Astrocyte (in vitro differentiated cells and primary cell): Measurements from ENCODE around the gene ADAM22. TPM values are rescaled to one million over a fixed set of nuclear protein-coding genes. Genes with fewer than 3 reads are reported as not detected.

Experiments
- DNase-seq: peaks from one replicate; pipeline ENCODE4 v3.0.0-alpha.2; 2010; ENCODE audit warnings: low read depth
- FAIRE-seq: peaks from 2 replicates; lab custom pipeline; 2011; peaks lifted over from hg19 to GRCh38; lab: Jason Lieb, UNC
- H2AFZ ChIP-seq: 2 replicates; pipeline ENCODE4 v1.6.0; 2012; ENCODE audit warnings: low read depth, low read length, inconsistent platforms
- H3K27ac ChIP-seq: 2 replicates; pipeline ENCODE4 v1.5.1; 2011; ENCODE audit warnings: low read depth, low read length, inconsistent platforms
- H3K27me3 ChIP-seq: 2 replicates; pipeline ENCODE4 v1.6.0; 2011; ENCODE audit warnings: low read length, inconsistent platforms; ENCODE audit not compliant: insufficient read depth
- H3K36me3 ChIP-seq: 2 replicates; pipeline ENCODE4 v1.5.1; 2011; ENCODE audit warnings: low read length, inconsistent platforms; ENCODE audit not compliant: insufficient read depth
- H3K4me1 ChIP-seq: 2 replicates; pipeline ENCODE4 v1.5.1; 2011; ENCODE audit warnings: low read length, inconsistent platforms; ENCODE audit not compliant: insufficient read depth
- H3K4me2 ChIP-seq: 2 replicates; pipeline ENCODE4 v1.6.0; 2012; ENCODE audit warnings: low read length, inconsistent platforms
- H3K4me3 ChIP-seq: 2 replicates; pipeline ENCODE4 v1.5.1; 2011; ENCODE audit warnings: low read depth, mild to moderate bottlenecking, low read length, inconsistent platforms; ENCODE audit not compliant: insufficient read depth
- H3K79me2 ChIP-seq: 2 replicates; pipeline ENCODE4 v1.6.0; 2012; ENCODE audit warnings: mild to moderate bottlenecking, low read length, inconsistent platforms; ENCODE audit not compliant: insufficient read depth
- H3K9ac ChIP-seq: 2 replicates; pipeline ENCODE4 v1.6.0; 2012; ENCODE audit warnings: mild to moderate bottlenecking, low read length, inconsistent platforms
- H3K9me3 ChIP-seq: 2 replicates; pipeline ENCODE4 v1.5.1; 2012; ENCODE audit warnings: low read depth, mild to moderate bottlenecking, low read length, inconsistent platforms; ENCODE audit not compliant: insufficient read depth
- H4K20me1 ChIP-seq: 2 replicates; pipeline ENCODE4 v1.6.0; 2012; ENCODE audit warnings: low read length, inconsistent platforms; ENCODE audit not compliant: insufficient read depth
- H3K27ac Mint-ChIP-seq: one replicate; pipeline ENCODE4 v1.8.0; 2021; ENCODE audit warnings: mild to moderate bottlenecking, mixed read lengths; ENCODE audit not compliant: unreplicated experiment
- H3K27me3 Mint-ChIP-seq: one replicate; pipeline ENCODE4 v1.8.0; 2021; ENCODE audit warnings: low read depth, mixed read lengths; ENCODE audit not compliant: unreplicated experiment
- H3K36me3 Mint-ChIP-seq: one replicate; pipeline ENCODE4 v1.8.0; 2021; ENCODE audit warnings: low read depth, mixed read lengths; ENCODE audit not compliant: unreplicated experiment
- H3K4me1 Mint-ChIP-seq: one replicate; pipeline ENCODE4 v1.8.0; 2021; ENCODE audit warnings: low read depth, mixed read lengths; ENCODE audit not compliant: unreplicated experiment
- H3K4me3 Mint-ChIP-seq: one replicate; pipeline ENCODE4 v1.8.0; 2021; ENCODE audit warnings: mild to moderate bottlenecking, moderate library complexity, mixed read lengths; ENCODE audit not compliant: unreplicated experiment
- H3K9me3 Mint-ChIP-seq: one replicate; pipeline ENCODE4 v1.8.0; 2021; ENCODE audit warnings: mild to moderate bottlenecking, mixed read lengths; ENCODE audit not compliant: unreplicated experiment
- EZH2 ChIP-seq: IDR thresholded peaks from 2 replicates; pipeline ENCODE4 v1.6.1; 2012; ENCODE audit warnings: mild to moderate bottlenecking, low read length, inconsistent platforms; ENCODE audit not compliant: insufficient read depth
- total RNA-seq: library from RNA; stranded (reverse); gene quantifications from 2 replicates; pipeline ENCODE4 v1.2.1, GENCODE V29; 2021
- TF ChIP-seq, protein P1 (sequence below): IDR thresholded peaks from 2 replicates; pipeline ENCODE4 v1.5.1; 2011; ENCODE audit warnings: low read depth, mild to moderate bottlenecking, inconsistent platforms, low read length, moderate library complexity; ENCODE audit not compliant: insufficient read depth

The ADAM22 gene
- total RNA-seq, 1 donor from 2014 or later: 1.5 TPM

DNA sequence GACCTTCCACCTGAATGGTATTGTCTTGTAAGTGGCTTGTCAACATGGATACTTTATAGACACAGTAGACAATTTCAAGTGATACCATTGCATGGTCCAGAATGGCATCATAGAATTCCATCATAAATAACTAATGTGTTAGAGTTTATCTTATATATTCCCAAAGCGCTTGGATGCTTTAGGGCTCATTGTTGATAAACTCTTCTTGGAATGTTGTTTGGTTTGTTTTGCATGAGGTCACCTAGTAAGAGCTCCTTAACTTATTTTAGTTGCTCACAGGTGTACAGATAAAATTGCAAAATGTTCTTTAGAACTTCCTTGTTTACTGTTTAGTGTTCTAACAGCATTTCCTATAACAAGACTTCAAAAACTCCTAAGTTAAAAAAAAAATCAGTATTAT lies 249.0 kb downstream of the ADAM22 start:
- Histone ChIP-seq H3K4me3 (no peak overlapping the region), H2AFZ (no peak overlapping the region), H3K36me3 (no peaks in the 10 kb centered on the region), H4K20me1 (no peaks in the 10 kb centered on the region), H3K9ac (no peak overlapping the region), H3K9me3 (peaks cover 3% of the 10 kb centered on the region), H3K4me2 (no peak overlapping the region), H3K27me3 (no peaks in the 10 kb centered on the region), H3K4me1 (peaks cover 14% of the 10 kb centered on the region), H3K27ac (no peak overlapping the region), H3K79me2 (no peaks in the 10 kb centered on the region)
- H3K27me3 Mint-ChIP-seq: no peaks in the 10 kb centered on the region
- TF ChIP-seq EZH2: no peak
- TF ChIP-seq, protein P1, sequence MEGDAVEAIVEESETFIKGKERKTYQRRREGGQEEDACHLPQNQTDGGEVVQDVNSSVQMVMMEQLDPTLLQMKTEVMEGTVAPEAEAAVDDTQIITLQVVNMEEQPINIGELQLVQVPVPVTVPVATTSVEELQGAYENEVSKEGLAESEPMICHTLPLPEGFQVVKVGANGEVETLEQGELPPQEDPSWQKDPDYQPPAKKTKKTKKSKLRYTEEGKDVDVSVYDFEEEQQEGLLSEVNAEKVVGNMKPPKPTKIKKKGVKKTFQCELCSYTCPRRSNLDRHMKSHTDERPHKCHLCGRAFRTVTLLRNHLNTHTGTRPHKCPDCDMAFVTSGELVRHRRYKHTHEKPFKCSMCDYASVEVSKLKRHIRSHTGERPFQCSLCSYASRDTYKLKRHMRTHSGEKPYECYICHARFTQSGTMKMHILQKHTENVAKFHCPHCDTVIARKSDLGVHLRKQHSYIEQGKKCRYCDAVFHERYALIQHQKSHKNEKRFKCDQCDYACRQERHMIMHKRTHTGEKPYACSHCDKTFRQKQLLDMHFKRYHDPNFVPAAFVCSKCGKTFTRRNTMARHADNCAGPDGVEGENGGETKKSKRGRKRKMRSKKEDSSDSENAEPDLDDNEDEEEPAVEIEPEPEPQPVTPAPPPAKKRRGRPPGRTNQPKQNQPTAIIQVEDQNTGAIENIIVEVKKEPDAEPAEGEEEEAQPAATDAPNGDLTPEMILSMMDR: no peak
- H3K9me3 Mint-ChIP-seq: no peaks in the 10 kb centered on the region
- H3K36me3 Mint-ChIP-seq: no peaks in the 10 kb centered on the region
- H3K27ac Mint-ChIP-seq: no peak overlapping the region
- peaks cover 20% of the 10 kb centered on the region for H3K4me1 Mint-ChIP-seq
- no peak for DNase-seq
- no peak overlapping the region for H3K4me3 Mint-ChIP-seq
- no peak for FAIRE-seq

DNA sequence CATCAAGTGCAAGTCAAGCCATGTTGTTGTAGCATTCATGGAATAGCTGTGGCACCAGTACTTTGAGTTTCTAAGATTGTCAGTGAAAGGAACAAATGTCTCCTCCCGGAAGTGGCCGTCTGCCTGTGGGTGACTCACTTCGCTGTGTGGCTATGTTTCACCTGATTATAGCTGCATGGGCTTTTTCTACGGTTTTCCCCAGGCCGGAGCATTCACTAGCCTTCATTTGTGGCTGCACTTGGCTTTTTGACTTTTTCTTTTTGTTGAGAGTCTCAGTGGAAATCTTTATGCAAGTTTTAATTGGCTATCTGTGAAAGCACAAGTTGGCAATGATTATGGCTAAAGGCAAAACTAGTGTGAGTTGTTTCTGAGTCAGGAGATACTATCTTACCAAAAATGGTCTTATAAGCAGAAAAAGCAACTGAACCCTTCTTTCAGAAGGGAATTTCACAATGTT lies 250.8 kb downstream of the ADAM22 start:
- Histone ChIP-seq H3K27me3 (no peaks in the 10 kb centered on the region), H3K9me3 (peaks cover 6% of the 10 kb centered on the region), H3K9ac (no peak overlapping the region), H2AFZ (peak overlapping the region; percentile 54), H3K4me1 (peaks cover 14% of the 10 kb centered on the region), H3K4me2 (peak overlapping the region; percentile 39), H3K36me3 (no peaks in the 10 kb centered on the region), H4K20me1 (no peaks in the 10 kb centered on the region), H3K27ac (peak overlapping the region; percentile 48), H3K4me3 (no peak overlapping the region), H3K79me2 (no peaks in the 10 kb centered on the region)
- FAIRE-seq (peak; percentile 92), DNase-seq (peak; percentile 84)
- H3K27ac Mint-ChIP-seq: peak overlapping the region; percentile 96
- no peaks in the 10 kb centered on the region for H3K36me3 Mint-ChIP-seq
- TF ChIP-seq, protein P1: no peak
- TF ChIP-seq EZH2: no peak
- no peaks in the 10 kb centered on the region for H3K27me3 Mint-ChIP-seq
- H3K4me3 Mint-ChIP-seq: peak overlapping the region; percentile 56
- peaks cover 20% of the 10 kb centered on the region for H3K4me1 Mint-ChIP-seq
- no peaks in the 10 kb centered on the region for H3K9me3 Mint-ChIP-seq

DNA sequence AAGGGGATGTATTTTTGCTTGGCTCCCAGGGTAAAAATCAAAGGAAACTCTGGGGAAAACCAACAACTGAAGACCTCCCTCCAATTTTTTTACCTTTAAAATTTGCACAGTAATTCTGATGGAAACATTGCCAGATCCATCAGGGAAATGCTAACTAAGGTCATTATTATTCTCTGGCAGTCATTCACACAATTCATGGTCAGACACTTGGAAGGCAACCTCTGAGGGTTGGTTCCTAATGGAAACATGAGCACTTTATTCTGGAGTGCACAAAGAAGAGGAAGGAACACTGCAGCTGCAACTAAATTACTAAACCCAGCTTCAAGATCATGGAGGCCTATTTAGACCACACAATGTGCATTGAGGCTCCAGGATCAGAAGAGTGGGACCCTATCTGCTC lies 251.6 kb downstream of the ADAM22 start:
- peaks cover 20% of the 10 kb centered on the region for H3K4me1 Mint-ChIP-seq
- DNase-seq (peak; percentile 7), FAIRE-seq (no peak)
- no peak overlapping the region for H3K9ac ChIP-seq
- H3K4me1 ChIP-seq: peaks cover 14% of the 10 kb centered on the region
- H3K9me3 ChIP-seq: peaks cover 6% of the 10 kb centered on the region
- H2AFZ ChIP-seq: no peak overlapping the region
- H3K27me3 ChIP-seq: no peaks in the 10 kb centered on the region
- no peak overlapping the region for H3K27ac ChIP-seq
- H3K4me2 ChIP-seq: no peak overlapping the region
- H3K9me3 Mint-ChIP-seq: no peaks in the 10 kb centered on the region
- H3K36me3 ChIP-seq: no peaks in the 10 kb centered on the region
- no peaks in the 10 kb centered on the region for H3K79me2 ChIP-seq
- H3K4me3 Mint-ChIP-seq: no peak overlapping the region
- no peak overlapping the region for H3K4me3 ChIP-seq
- no peaks in the 10 kb centered on the region for H3K27me3 Mint-ChIP-seq
- TF ChIP-seq EZH2: no peak
- TF ChIP-seq, protein P1: no peak
- peaks cover under 1% of the 10 kb centered on the region for H3K36me3 Mint-ChIP-seq
- peak overlapping the region; percentile 96 for H3K27ac Mint-ChIP-seq
- no peaks in the 10 kb centered on the region for H4K20me1 ChIP-seq
